Kidney (tissue), 14 donors: ENCODE data around the gene KCNQ2. TPM values are rescaled to one million over a fixed set of nuclear protein-coding genes. Genes with fewer than 3 reads are reported as not detected.

ENCODE experiments used
- DNase-seq, 5 donors: peaks; one replicate each; pipeline ENCODE4 v3.0.0-alpha.2; 2013 to 2020
- FAIRE-seq: peaks from 2 replicates; lab custom pipeline; 2012; peaks lifted over from hg19 to GRCh38; lab: Jason Lieb, UNC
- H3K27ac ChIP-seq, 2 donors: one replicate each; pipeline ENCODE4 v1.7.0; 2013; ENCODE audit warnings: low read depth in 2 of 2, low read length in 2 of 2, inconsistent platforms in 1 of 2
- H3K27me3 ChIP-seq: one replicate; pipeline ENCODE4 v1.7.1; 2013; ENCODE audit warnings: low read length, inconsistent platforms; ENCODE audit not compliant: control insufficient read depth, insufficient read depth
- H3K36me3 ChIP-seq, 3 donors: one replicate each; pipeline versions ENCODE4 v1.7.0 to v1.7.1; 2013; ENCODE audit warnings: low read length in 3 of 3, control low read depth in 1 of 3, inconsistent platforms in 1 of 3; ENCODE audit not compliant: insufficient read depth in 3 of 3, control insufficient read depth in 2 of 3
- H3K4me1 ChIP-seq, 3 donors: one replicate each; pipeline versions ENCODE4 v1.7.0 to v1.7.1; 2013; ENCODE audit warnings: low read length in 3 of 3, inconsistent platforms in 1 of 3, low read depth in 1 of 3; ENCODE audit not compliant: control insufficient read depth in 2 of 3, insufficient read depth in 2 of 3
- H3K4me3 ChIP-seq, 3 donors: one replicate each; pipeline versions ENCODE4 v1.7.0 to v1.8.1; 2013; ENCODE audit warnings: low read length in 3 of 3, control low read depth in 1 of 3, inconsistent platforms in 1 of 3
- H3K9ac ChIP-seq, 3 donors: one replicate each; pipeline versions ENCODE4 v1.7.0 to v1.7.1; 2013; ENCODE audit warnings: low read length in 3 of 3, control low read depth in 1 of 3, inconsistent platforms in 1 of 3
- H3K9me3 ChIP-seq, 3 donors: one replicate each; pipeline versions ENCODE4 v1.7.0 to v1.7.1; 2013; ENCODE audit warnings: low read length in 3 of 3, control low read depth in 1 of 3, inconsistent platforms in 1 of 3; ENCODE audit not compliant: control insufficient read depth in 2 of 3, insufficient read depth in 1 of 3
- intact Hi-C: fragments of 100-400 bp; cut with DNase I; formaldehyde crosslinking; loops from one replicate; pipeline ENCODE4 v1.11.1; 2022
- polyA plus RNA-seq: library from polyadenylated mRNA; stranded (reverse); fragments of 350-450 nt; fragmentation: Illumina TruSeq; extraction: RNeasy Lipid Tissue Mini Kit (QIAGEN cat#74804); gene quantifications from one replicate; pipeline ENCODE4 v1.2.3, GENCODE V29; 2014; ENCODE audit warnings: low read depth, low replicate concordance; ENCODE audit not compliant: insufficient read depth
- total RNA-seq: library from RNA; stranded (reverse); fragmentation: NEBNext Ultra II Directional; extraction: Animal tissue kit (Norgen Biotek cat#: 25700); gene quantifications from one replicate; pipeline ENCODE4 v1.2.1, GENCODE V29; 2021
- TF ChIP-seq, protein P1 (sequence below): IDR thresholded peaks from 3 replicates; pipeline ENCODE4 v1.5.1; 2012; ENCODE audit warnings: mild to moderate bottlenecking, moderate library complexity, borderline replicate concordance; ENCODE audit not compliant: insufficient read depth; ENCODE audit errors: extremely low read depth
- donor health status: control.
- donor health status: control.
- donor health status: control.
- donor health status: control.
- donor health status: control.
- donor health status: DM: yes; HTN: yes; CAD: no.
- donor health status: Normal renal cell carcinoma (clear cell type).

KCNQ2 gene
- total and polyA plus RNA-seq, 2 donors from 2014 or later: 2.2 TPM; not detected in 1

DNA sequence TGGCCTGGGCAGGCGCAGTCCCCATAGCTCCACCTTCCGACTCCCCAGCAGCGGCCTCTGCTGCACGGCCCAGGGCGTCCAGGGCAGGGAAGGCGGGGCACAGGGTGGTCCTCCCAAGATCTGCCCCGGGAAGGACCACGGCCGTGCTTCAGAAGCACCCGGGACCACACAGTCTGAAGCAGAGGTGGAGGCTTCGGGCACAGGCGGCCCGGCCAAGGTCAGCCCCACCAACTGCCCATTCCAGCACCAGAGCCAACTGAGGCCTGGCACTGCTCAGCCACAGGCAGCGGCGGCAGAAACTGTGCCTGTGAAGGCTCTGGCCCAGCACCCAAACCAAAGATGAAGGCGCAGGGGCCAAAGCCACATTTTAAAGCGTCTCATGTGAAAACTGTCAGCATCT lies 20.6 kb downstream of the KCNQ2 start:
- Histone ChIP-seq H3K4me1 (no peaks in the 10 kb centered on the region), H3K27me3 (peaks cover 2% of the 10 kb centered on the region), H3K27ac (no peak overlapping the region), H3K4me3 (no peak overlapping the region), H3K36me3 (no peaks in the 10 kb centered on the region), H3K9me3 (no peaks in the 10 kb centered on the region), H3K9ac (no peak overlapping the region)
- FAIRE-seq (no peak), DNase-seq (no peak)
- intact Hi-C loops: no loop called here
- TF ChIP-seq, protein P1, sequence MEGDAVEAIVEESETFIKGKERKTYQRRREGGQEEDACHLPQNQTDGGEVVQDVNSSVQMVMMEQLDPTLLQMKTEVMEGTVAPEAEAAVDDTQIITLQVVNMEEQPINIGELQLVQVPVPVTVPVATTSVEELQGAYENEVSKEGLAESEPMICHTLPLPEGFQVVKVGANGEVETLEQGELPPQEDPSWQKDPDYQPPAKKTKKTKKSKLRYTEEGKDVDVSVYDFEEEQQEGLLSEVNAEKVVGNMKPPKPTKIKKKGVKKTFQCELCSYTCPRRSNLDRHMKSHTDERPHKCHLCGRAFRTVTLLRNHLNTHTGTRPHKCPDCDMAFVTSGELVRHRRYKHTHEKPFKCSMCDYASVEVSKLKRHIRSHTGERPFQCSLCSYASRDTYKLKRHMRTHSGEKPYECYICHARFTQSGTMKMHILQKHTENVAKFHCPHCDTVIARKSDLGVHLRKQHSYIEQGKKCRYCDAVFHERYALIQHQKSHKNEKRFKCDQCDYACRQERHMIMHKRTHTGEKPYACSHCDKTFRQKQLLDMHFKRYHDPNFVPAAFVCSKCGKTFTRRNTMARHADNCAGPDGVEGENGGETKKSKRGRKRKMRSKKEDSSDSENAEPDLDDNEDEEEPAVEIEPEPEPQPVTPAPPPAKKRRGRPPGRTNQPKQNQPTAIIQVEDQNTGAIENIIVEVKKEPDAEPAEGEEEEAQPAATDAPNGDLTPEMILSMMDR: no peak

DNA sequence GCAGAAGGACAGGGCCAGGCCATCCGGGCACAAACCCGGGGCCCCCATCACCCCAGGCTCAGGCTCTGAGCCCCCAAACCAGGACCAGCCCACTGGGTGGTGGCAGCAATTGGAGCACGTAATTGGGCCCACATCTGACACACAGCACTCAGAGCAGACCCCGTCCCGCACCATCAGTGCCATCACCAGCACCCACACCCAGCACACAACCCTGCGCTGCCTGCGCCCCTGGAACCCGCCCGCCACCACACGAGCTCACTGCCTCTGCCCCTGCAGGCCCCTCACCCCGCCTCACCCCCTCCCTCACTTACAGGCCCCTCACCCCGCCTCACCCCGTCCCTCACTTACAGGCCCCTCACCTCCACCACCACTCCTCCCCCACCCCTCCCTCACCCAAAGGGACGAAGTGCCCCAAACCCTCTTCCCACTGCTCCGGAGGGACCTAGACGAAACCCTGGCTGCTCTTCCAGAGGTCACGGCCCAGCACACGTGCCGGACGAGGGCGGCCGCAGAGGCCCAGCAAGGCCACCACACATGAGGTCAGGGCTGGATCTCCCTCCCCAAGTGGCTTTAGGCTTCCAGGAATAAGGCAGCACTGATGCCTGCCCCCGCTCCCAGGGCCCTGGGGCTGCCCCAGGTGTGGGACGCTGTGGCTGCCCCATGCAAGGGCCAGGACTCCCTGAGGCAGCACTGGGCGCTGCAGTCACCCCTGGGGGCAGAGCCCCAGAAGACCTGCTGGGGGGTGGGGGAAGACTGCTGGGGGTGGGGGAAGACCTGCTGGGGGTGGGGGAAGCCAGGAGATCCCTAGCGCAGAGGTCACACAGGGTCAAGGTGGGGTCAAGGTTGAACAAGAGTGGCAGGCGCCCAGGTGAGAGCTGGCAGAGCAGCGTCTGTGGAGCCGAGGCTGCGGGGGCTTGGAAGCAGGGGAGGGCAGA lies 22.4 kb downstream of the KCNQ2 start:
- Histone ChIP-seq H3K4me3 (no peak overlapping the region), H3K36me3 (no peaks in the 10 kb centered on the region), H3K4me1 (no peaks in the 10 kb centered on the region), H3K27me3 (peaks cover 2% of the 10 kb centered on the region), H3K9me3 (no peaks in the 10 kb centered on the region), H3K9ac (no peak overlapping the region), H3K27ac (no peak overlapping the region)
- no peak for DNase-seq
- no peak for FAIRE-seq
- intact Hi-C loops: no loop called here
- TF ChIP-seq, protein P1: no peak

DNA sequence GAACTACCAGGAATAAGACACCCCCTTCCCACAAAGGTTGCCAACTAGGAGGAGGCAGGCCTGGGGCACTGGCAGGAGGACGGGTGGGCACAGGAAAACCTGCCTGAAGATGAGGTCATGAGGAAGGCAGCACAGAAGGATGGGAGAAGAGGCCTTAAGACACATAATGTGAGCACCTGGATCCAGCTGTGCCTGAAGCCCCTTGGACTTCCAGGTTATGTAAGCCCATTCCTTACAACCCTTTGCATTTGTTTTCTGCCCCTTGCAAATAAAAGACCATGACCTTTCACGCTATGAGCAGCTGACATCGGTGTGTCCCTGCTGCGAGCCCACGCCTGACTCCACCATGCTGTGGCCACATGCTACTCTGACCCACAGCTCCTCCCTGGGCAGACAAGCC lies 23.4 kb downstream of the KCNQ2 start:
- Histone ChIP-seq H3K9ac (no peak overlapping the region), H3K4me1 (no peaks in the 10 kb centered on the region), H3K27me3 (peaks cover 2% of the 10 kb centered on the region), H3K27ac (no peak overlapping the region), H3K36me3 (no peaks in the 10 kb centered on the region), H3K4me3 (no peak overlapping the region), H3K9me3 (no peaks in the 10 kb centered on the region)
- TF ChIP-seq, protein P1: no peak
- FAIRE-seq (no peak), DNase-seq (no peak)
- intact Hi-C loops: no loop called here
